Natural killer cell (primary cell): ENCODE data around the gene RHEBL1. TPM values are rescaled to one million over a fixed set of nuclear protein-coding genes. Genes with fewer than 3 reads are reported as not detected.
A peak's percentile ranks its signal among the peaks of the same experiment; 100 is the strongest.

Experiments used
- ATAC-seq, 3 donors: fragments of 150-1000 bp in 2 of 3; fragments of 200-7000 bp in 1 of 3; cut with Tn5 transposase; 1 replicate in 1 of 3; 2 replicates in 2 of 3; pipeline ENCODE4 v1.10.0; 2021; ENCODE audit warnings: mild to moderate bottlenecking in 2 of 3, moderate library complexity in 2 of 3
- DNase-seq, 2 donors: peaks; one replicate each; pipeline versions ENCODE4 v3.0.0 to v3.0.0-alpha.2; 2013 to 2021; ENCODE audit warnings: mixed read lengths in 1 of 2
- H3K27ac ChIP-seq: one replicate; pipeline ENCODE4 v1.5.1; 2013; ENCODE audit warnings: mild to moderate bottlenecking, low read length
- H3K27me3 ChIP-seq: one replicate; pipeline ENCODE4 v1.6.1; 2013; ENCODE audit warnings: low read length; ENCODE audit not compliant: control insufficient read depth, insufficient read depth
- H3K36me3 ChIP-seq: one replicate; pipeline ENCODE4 v1.6.1; 2013; ENCODE audit warnings: low read length; ENCODE audit not compliant: control insufficient read depth, insufficient read depth
- H3K4me1 ChIP-seq: one replicate; pipeline ENCODE4 v1.6.1; 2013; ENCODE audit warnings: low read length; ENCODE audit not compliant: control insufficient read depth, insufficient read depth
- H3K4me3 ChIP-seq: one replicate; pipeline ENCODE4 v1.5.1; 2013; ENCODE audit warnings: low read length
- H3K9me3 ChIP-seq: one replicate; pipeline ENCODE4 v1.6.1; 2013; ENCODE audit warnings: low read length; ENCODE audit not compliant: control insufficient read depth, insufficient read depth
- H3K27ac Mint-ChIP-seq, 2 donors: one replicate each; pipeline ENCODE4 v1.8.0; 2022; ENCODE audit warnings: mild to moderate bottlenecking in 2 of 2, mixed read lengths in 2 of 2, moderate library complexity in 1 of 2
- H3K27me3 Mint-ChIP-seq, 2 donors: one replicate each; pipeline ENCODE4 v1.8.0; 2022; ENCODE audit warnings: low read depth in 2 of 2, mixed read lengths in 2 of 2
- H3K36me3 Mint-ChIP-seq: one replicate; pipeline ENCODE4 v1.8.0; 2022; ENCODE audit warnings: mixed read lengths
- H3K4me1 Mint-ChIP-seq, 2 donors: one replicate each; pipeline ENCODE4 v1.8.0; 2022; ENCODE audit warnings: mixed read lengths in 2 of 2
- H3K4me3 Mint-ChIP-seq: one replicate; pipeline ENCODE4 v1.8.0; 2022; ENCODE audit warnings: mild to moderate bottlenecking, moderate library complexity, mixed read lengths
- H3K9me3 Mint-ChIP-seq, 2 donors: one replicate each; pipeline ENCODE4 v1.8.0; 2022; ENCODE audit warnings: mixed read lengths in 2 of 2
- WGBS: methylation state at CpG from one replicate; pipeline ENCODE4 v1.1.7; 2013; ENCODE audit warnings: missing lambda C conversion rate; ENCODE audit not compliant: insufficient coverage; 5-methylcytosine and 5-hydroxymethylcytosine counted together
- intact Hi-C: fragments of 100-400 bp; cut with micrococcal nuclease; formaldehyde crosslinking; loops from one replicate; pipeline ENCODE4 v1.14.2; 2022
- total RNA-seq, 4 donors: library from RNA; stranded (reverse); fragments of 120-200 nt in 1 of 4; gene quantifications; one replicate each; pipeline versions ENCODE4 v1.2.3 to v1.2.4, GENCODE V29; 2013 to 2022
- TF ChIP-seq, protein P1 (sequence below): fragments of 200-600 bp; IDR thresholded peaks from one replicate; pipeline ENCODE4 v1.8.0; 2022; ENCODE audit warnings: antibody characterized with exemption

RHEBL1 gene
- total RNA-seq, 3 donors from 2014 or later (not counting 1 experiment from before 2014, with no cell fraction given) = 6.3 to 11.6 (median 11.1) TPM

- Histone ChIP-seq H3K27me3 (no peaks in the 10 kb centered on the region), H3K4me1 (peaks cover 15% of the 10 kb centered on the region), H3K27ac (no peak overlapping the region), H3K4me3 (no peak overlapping the region), H3K36me3 (peaks cover 85% of the 10 kb centered on the region), H3K9me3 (no peaks in the 10 kb centered on the region)
- Mint-ChIP-seq H3K4me3 (no peak overlapping the region), H3K4me1 (peaks cover 25 to 47% of the 10 kb centered on the region in 2 donors), H3K36me3 (peaks cover 15% of the 10 kb centered on the region), H3K27me3 (no peaks in the 10 kb centered on the region), H3K27ac (peak overlapping the region; percentile 48 to 57), H3K9me3 (no peaks in the 10 kb centered on the region)
- DNase-seq (no peak), ATAC-seq (no peak)
- TF ChIP-seq, protein P1, sequence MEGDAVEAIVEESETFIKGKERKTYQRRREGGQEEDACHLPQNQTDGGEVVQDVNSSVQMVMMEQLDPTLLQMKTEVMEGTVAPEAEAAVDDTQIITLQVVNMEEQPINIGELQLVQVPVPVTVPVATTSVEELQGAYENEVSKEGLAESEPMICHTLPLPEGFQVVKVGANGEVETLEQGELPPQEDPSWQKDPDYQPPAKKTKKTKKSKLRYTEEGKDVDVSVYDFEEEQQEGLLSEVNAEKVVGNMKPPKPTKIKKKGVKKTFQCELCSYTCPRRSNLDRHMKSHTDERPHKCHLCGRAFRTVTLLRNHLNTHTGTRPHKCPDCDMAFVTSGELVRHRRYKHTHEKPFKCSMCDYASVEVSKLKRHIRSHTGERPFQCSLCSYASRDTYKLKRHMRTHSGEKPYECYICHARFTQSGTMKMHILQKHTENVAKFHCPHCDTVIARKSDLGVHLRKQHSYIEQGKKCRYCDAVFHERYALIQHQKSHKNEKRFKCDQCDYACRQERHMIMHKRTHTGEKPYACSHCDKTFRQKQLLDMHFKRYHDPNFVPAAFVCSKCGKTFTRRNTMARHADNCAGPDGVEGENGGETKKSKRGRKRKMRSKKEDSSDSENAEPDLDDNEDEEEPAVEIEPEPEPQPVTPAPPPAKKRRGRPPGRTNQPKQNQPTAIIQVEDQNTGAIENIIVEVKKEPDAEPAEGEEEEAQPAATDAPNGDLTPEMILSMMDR = no peak
- 96% methylated on average over 18 of the region's 18 CpGs for WGBS
- intact Hi-C loops = no loop called here
Observed at GRCh38 chr12:49051373-49051764, 18.4 kb downstream of the RHEBL1 start.

DNA sequence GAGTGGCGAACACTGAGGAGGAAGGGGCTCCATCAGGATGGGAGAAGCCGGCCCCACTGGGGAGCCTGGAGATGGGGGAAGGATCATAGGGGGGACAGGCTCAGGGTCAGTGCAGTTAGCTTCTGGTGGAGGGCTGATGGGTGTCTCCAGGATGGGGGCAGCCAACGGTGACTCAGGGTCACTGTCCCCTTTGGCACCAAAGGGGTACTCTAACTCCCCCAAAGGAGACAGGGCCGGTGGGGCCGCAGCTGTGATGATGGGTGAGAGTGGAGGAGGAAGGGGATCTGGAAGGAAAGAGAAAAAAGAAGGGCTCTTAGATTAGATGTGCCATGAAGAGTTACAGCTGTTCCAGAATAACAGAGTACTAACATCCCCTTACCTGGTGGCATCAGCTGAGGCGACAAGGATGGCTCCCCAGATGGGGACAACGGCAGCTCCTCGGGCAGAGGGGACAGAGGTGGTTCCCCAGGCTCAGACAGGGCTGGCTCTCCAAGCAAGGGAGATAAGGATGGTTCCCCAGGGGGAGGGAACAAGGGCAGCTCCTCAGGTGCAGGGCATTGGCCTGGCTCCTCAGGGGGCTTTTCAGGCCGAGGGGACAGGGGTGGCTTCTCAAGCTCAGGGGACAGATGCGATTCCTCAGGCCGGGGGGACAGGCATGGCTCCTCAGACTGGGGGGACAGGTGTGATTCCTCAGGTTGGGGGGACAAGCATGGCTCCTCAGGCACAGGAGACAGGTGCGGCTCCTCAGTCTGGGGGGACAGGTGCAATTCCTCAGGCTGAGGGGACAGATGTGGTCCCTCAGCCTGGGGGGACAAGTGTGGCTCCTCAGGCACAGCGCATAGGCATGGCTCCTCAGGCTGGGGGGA lies 19.0 kb downstream of the RHEBL1 start:
- H3K27ac ChIP-seq = no peak overlapping the region
- H3K4me3 ChIP-seq = no peak overlapping the region
- H3K4me1 Mint-ChIP-seq = peaks cover 18 to 40% of the 10 kb centered on the region in 2 donors
- H3K4me1 ChIP-seq = peaks cover 10% of the 10 kb centered on the region
- no peaks in the 10 kb centered on the region for H3K27me3 Mint-ChIP-seq
- H3K27me3 ChIP-seq = no peaks in the 10 kb centered on the region
- H3K36me3 ChIP-seq = peaks cover 92% of the 10 kb centered on the region
- H3K9me3 Mint-ChIP-seq = no peaks in the 10 kb centered on the region
- H3K9me3 ChIP-seq = no peaks in the 10 kb centered on the region
- TF ChIP-seq, protein P1 = no peak
- H3K4me3 Mint-ChIP-seq = no peak overlapping the region
- WGBS = 92% methylated on average over 13 of the region's 13 CpGs
- H3K36me3 Mint-ChIP-seq = peaks cover 15% of the 10 kb centered on the region
- intact Hi-C loops = no loop called here
- no peak for DNase-seq
- ATAC-seq = no peak
- peak overlapping the region in 1 of 2 donors; percentile 69 for H3K27ac Mint-ChIP-seq

DNA sequence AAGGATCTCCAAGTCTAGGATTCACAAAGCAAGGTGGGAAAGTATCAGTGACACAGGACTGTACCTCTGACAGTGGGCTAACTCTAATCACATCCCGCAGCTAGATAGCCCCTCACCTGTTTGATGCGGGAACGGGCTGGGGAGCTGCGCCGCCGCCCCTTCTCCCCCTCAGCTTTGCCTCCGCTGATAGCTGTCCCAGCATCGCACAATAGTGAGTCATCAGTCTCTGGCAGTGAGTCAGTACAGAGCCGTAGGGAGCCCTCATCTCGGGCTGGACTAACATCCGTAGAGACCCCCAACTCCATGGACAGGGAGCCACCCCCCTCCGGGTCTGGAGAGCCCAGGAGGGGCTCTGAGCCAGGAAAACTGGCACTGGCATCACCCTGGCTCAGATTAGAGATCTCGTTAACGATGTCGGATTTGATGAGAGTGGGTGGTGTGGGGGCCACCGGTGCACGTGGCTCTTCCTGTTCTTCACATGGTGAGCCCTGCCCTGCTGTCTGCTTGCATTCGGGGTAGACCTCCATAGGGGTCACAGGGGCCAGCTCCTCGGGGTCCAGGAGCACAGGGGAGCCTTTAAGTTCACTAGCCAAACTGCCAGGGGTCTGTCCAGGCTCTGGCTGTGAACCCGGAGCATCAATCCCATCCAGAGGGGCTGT lies 20.1 kb downstream of the RHEBL1 start:
- peak overlapping the region in 1 of 2 donors; percentile 69 for H3K27ac Mint-ChIP-seq
- Histone ChIP-seq H3K36me3 (peaks cover 94% of the 10 kb centered on the region), H3K4me3 (no peak overlapping the region), H3K4me1 (peaks cover 2% of the 10 kb centered on the region), H3K27ac (no peak overlapping the region), H3K9me3 (no peaks in the 10 kb centered on the region), H3K27me3 (no peaks in the 10 kb centered on the region)
- H3K27me3 Mint-ChIP-seq = no peaks in the 10 kb centered on the region
- no peaks in the 10 kb centered on the region for H3K9me3 Mint-ChIP-seq
- intact Hi-C loops = no loop called here
- no peak overlapping the region for H3K4me3 Mint-ChIP-seq
- DNase-seq (no peak), ATAC-seq (no peak)
- 96% methylated on average over 20 of the region's 20 CpGs for WGBS
- H3K4me1 Mint-ChIP-seq = peaks cover 8 to 31% of the 10 kb centered on the region in 2 donors
- peaks cover 15% of the 10 kb centered on the region for H3K36me3 Mint-ChIP-seq
- TF ChIP-seq, protein P1 = no peak
